Myocyte (in vitro differentiated cells): ENCODE data around the gene CHRDL1. TPM values are rescaled to one million over a fixed set of nuclear protein-coding genes. Genes with fewer than 3 reads are reported as not detected.

Experiments
- DNase-seq: peaks from one replicate; pipeline ENCODE4 v3.0.0-alpha.2; 2012; ENCODE audit warnings: low read depth
- total RNA-seq: library from RNA; depleted of rRNA; stranded (reverse); fragments of >200 nt; gene quantifications from 2 replicates; pipeline ENCODE4 v1.2.3, GENCODE V29; 2014

Gene CHRDL1
- total RNA-seq, 1 donor from 2014 or later: not detected

DNA sequence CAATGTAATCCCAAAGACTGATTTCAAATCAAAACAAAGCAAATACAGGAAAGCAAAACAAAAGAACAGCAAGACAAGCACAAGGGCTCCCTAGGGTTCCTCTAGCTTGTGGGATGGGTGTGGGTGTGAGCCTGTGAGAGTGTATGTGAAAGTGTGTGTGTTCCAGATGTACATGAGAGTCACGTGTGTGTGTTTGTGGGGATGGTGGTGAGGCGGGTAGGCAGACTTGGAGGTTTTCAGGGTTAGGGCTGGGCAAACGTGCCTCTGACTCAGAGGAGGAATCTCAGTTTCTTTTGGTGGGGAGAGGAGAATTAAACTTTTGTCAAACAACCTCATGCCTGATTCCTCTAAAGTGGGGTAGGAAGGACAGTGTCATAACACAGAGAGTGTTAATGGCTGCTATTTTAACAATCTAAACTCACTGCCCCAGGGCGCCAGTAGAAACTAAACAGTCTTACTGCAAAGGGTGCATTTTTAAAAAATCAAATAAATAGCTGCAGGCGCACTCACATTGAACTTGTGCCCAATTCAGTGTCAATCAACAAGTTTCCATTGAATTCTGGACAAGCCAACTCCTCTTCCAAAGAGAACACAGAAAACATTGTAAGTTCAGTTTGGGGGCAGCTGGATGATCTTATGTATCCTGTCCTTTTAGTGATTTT lies 51.8 kb downstream of the CHRDL1 start:
- DNase-seq: no peak

DNA sequence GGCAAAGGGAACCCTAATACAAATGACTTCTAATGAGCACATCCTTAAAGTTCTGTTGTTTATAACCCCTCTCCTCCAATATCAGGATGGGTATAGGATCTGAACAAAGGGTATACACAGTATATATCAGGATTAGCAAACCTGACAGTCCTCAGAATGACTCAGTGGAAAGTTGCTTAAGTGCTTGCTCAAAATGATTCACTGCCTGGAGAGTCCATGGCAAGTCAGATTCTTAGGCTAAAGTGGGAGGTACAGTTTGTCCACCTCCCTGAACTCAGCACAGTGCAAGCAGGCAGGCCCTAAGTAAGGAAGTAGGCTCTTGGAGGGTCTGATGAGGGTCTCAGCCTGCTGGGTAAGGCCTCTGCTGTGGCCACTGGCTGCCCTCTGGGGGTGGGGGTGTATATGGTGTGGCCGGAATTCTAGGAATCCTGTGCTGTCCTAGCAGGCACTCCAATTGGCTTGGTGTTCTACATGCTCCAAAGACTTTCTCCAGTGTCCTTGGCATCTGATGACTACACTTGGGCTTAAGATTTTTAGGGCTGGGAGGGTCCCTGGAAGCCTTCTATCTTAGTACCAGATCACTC lies 54.3 kb downstream of the CHRDL1 start:
- no peak for DNase-seq

DNA sequence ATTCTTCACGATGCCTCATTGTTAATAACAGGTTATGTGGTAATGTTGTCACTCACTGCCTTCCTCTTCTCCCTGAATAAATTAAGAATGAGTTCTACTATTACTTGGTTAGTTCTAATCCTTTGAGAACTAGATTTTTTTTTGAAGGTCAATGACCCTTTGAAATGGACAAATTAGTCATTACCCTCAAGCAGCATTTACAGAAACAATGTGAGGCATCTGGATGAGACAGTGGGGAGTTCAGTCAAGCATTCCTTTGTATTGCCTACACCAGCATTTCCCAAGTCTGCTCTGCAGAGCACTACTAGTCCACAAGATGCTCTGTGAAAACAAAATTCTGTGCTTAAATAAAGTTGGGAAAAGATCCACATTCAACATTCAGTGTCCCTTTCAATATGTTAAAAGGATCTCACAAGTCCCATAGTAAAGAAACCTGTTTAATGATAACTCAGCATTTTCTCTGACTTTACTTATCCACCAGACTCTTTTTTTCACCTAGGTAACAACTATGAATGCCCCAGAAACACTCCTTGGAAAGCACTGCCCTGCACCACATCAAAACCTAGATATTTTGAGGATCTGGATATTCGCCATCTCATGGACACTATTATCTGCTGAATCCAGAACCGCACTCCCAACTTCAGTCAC lies 60.6 kb downstream of the CHRDL1 start:
- peak; percentile 0 for DNase-seq

DNA sequence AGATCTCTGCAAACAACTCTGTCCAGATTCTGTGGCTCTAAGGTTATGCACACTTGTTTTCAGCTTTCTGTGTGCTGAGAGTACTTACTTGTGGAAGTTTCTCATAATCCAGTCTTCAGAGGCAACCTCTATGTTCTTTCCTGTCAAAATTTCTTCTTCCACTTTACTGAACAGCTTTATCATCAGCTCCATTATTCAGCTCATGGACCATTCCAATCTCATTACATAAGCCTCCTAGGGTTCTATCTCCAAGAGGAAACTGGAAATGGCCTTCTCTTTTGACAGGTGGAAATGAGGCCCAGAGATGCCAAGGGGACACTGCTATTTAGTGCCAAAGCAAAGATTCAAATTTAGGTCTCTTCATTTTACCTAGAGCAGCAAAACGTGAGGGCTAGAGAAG lies 61.3 kb downstream of the CHRDL1 start:
- no peak for DNase-seq

DNA sequence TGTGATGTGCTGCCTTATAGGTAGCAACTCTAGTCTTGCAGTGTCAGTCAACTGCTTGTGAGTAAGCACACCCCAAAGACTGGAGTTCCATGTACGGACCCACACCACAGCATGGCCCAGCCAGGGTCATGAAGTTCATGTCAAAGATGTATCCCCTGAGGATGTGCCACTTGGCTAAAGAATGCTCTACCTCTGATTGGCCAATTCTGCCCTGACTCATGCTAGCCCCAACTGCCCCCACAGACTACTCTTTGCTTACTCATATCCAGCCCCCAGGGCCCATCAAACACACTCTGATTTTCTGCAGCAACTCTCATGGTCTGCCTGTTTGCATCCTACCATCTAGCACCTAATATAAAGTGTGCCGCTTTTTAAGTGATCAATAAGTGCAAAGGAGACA lies 62.5 kb downstream of the CHRDL1 start:
- DNase-seq: no peak

DNA sequence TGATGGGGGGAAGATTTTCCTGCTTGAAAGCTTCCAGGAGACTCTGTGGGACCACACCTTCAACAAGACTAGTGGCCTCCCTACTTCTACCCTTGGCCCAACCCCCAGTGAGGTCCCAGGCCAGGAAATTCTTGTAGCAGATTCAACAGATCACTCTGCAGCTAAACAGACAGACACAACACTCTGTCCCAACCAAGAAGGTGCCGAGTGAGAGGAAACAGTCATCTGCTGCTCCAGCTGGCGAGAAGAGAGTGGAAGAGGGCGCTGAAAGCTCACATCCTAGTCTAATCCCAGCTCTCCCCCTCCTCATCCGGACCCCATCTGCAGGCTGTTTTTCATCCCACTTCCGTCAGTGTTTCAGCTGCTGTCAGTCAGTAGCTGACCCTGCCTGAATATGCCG lies 63.4 kb downstream of the CHRDL1 start:
- no peak for DNase-seq

DNA sequence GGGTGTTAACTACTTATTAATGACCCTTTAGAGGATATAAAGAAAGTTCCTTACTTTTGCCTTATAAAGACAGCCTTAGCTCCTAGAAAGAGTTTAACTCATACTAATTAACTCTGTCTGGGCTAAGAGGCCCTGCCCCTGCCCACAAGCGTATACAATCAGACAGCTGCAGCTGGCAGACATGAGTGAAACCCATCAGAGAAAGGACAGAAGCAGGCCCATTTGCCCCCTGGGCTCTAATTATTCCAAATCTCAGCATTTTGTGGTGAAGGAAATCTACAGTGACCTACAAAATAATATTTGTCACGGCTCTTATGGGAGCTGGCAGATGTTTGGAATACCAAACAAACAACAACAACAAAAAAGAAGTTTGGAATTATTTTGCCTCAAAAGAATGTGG lies 71.8 kb downstream of the CHRDL1 start:
- DNase-seq: no peak

DNA sequence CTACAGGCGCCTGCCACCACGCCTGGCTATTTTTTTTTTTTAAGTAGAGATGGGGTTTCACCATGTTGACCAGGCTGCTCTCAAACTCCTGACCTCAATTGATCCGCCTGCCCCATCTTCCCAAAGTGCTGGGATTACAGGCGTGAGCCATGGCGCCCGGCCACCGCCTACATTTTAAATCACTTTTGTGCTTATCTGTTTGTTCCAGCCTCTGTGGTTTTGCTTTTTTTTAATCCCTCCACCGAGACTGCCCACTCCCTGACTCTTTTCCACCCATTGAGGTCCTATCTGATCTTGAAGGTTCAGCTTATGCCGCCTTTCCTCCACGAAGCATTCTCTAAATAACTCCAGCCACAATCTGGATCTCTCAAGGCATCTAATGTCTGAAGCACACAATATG lies 73.5 kb downstream of the CHRDL1 start:
- DNase-seq: no peak

DNA sequence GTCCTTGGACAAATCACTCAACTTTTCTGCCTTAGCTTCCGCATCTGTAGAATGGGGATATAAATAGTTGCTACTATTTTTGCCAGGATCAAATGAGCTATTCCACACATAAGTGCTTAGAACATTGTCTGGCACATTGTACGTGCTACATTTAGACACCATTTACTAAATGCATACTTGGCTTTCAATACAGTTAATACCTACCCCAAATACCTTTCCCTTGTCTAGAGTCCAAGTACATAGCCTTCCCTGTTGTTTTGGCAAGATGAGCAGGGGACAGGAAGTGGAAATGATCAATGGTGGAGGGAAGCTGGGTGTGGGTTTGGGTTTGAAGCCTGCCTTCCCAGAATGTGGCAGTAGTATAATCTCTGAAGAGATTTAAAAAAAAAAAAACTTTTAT lies 82.0 kb downstream of the CHRDL1 start:
- no peak for DNase-seq

DNA sequence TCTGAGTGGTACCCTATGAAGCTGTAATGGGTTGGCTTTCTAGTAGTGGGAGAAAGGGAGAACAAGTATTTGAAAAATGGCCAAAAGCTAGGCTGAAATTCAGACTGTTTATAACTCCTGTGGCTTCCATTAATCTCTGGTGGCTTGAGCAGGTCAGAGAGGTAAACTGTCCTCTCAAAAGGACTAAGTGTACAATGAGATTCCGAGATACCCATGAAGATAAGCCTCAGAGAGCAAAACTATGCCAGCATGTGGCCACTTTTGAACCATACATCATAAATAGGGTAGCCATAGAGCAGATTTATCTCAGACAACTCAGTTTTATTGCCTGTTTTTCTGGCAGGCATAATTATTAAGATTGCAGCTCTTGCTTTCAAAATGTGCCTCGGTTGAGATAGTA lies 89.2 kb downstream of the CHRDL1 start:
- DNase-seq: no peak

DNA sequence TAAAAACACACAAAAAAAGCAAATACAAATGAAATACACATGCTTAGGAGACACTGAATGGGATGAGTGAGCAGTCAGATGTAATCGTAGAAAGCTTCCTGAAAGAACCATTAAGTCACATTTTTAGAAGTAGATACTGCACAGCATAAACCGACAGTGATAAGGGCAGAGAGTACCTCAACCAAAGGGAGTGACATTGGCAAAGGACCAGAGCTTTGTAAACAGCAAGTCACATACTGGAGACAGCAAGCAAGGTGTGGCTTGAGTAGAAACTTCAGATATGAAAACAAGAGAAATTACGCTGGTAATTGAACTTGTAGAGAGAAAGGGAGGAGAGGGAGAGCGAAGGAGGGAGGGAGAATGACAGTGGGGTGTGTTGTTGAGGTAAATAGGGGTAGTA lies 92.0 kb downstream of the CHRDL1 start:
- no peak for DNase-seq

DNA sequence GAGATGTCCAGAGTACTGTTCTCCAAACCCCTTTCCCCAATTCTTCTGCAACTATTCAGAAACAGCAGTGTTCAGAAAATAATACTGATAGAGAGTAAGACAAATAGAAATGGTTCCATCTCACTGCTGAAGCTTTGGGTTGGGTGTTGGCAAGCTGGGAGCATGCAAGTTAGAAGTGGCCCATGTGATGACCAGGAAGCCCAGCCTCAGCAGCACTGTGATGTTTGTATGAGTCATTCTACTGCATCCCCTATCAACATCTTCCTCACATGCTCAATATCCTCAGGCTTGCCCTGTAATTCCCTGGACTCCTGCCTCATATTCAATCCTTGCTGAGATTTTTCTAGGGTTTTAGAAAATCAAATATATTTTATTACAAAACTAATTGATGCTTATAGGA lies 96.5 kb downstream of the CHRDL1 start:
- DNase-seq: no peak

DNA sequence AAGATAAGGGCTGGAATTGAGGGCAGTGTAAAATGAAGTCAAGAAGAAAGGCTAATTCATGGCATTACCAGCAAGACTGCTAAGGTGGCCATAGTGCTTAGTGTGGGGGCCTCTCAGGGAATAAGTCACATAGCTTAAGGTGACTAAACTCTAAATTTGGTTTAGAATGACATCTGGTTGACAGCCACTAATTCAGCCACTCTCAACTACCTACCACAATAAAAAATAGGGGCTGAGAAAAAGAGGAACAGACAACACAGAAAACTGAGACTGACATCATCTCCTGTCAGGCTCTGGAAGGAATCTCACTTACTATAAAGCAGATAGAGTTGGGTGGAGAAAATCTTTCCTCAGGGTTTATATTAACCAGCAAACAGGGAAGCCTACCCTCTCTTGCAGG lies 96.9 kb downstream of the CHRDL1 start:
- DNase-seq: no peak

DNA sequence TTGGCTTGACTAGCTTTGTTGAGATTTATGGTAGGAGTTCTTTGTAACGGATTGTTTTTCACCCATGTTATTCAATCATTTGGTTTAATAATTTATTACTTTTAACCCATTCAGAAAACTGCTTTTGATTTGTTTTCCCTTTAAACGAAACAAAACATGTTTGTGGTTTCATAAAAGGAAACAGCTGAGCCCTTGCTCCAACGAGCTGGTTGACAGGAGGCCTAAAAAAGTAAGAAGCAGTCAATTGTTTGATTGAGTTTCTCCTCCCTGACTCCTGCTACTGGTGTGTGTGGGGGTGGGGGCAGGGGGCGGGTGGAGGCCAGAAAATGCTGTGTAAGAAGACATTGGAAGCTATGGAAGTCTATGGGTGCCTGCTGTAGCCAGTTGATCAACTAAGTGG lies 102.8 kb downstream of the CHRDL1 start:
- DNase-seq: no peak

DNA sequence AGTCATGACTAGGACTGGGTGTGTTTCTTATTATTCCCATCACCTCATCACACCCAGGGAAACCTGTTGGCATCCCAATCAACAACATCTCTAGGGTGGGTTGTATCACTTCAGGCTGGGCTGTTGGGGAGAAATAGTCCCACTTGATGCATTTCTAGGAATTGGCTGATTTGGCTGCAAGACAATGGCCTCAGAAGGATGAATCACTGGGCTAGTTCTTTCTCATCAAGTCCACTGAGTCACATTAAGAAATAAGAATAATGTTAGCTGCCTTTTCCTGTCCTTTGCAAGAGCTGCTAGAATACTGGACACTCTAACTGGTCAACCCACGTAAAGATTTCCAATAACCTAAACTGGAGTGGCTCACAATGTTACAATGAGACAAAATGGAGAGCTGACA lies 104.2 kb downstream of the CHRDL1 start:
- no peak for DNase-seq

DNA sequence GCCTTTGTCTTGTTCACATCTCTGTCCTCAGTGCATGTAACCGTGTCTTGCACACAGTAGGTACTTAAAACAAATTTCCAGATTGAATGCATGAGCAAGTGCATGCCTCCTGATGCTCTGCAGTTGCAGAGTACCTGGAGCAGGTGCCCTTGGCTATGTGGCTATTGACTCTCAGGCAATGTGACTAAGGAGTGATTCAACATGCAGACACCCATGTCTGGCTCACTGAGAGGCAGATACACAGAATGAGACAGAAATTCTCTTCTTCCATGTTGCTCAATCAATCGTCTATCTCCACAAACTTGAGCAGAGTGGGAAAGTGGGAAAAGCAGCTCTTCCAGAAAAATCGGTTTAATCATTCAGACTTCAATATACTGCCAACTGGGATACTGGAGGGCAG lies 111.0 kb downstream of the CHRDL1 start:
- DNase-seq: no peak

DNA sequence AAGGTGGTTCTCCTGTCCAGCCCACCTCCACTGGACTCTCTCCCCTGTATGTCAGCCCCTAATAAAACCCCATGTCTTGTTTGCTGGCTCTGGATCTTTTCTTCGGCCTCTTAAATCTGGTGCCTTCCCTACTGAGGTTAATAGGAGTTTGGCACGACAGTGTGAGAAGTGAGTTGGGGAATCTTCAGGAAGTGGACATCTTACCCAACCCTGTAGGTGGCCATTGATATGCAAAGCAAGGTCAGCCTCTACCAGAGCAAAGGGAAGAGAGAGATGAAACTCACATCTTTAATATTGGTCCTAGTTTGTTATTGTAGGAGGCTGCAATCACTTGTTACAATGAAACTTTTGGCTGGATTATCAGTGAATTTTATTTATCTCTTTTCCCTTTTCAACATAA lies 111.7 kb downstream of the CHRDL1 start:
- DNase-seq: no peak

DNA sequence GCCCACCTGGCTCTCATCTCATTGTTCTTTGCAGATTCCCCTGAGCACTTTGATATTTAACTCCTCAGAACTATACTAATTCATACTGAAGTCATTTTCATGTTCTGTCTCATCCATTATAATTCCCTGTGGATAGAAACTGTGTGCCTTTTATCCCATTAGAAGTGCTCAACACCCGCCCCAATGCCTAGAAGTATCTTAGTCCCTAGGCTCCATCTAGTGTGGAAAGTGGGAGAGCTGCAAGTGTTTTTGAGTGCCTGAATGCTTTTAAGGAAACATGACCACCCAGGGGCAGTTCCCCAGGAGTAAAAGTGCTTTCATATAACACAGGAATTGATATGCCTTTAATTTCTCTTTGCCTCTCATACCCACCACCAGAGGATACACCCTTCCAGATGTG lies 117.0 kb downstream of the CHRDL1 start:
- DNase-seq: no peak

DNA sequence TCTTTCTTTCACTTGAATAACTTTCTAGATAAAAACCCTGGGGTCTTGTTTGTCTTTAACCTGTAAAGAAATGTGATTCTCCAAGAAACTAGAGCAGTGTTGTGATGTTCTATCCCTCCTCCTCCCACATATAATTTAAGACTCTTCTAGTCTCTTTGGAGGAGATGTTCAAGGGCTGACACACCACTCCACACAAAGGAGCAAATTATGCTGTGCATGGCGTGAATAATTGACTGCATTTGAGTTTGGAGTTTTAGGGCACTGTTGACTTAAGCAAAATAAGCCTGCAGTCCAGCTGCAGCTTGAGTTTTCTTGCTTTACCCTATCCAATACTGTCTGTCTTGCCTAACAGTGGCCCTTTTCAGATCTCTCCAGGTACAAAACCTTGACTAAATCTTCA lies 119.7 kb downstream of the CHRDL1 start:
- no peak for DNase-seq

DNA sequence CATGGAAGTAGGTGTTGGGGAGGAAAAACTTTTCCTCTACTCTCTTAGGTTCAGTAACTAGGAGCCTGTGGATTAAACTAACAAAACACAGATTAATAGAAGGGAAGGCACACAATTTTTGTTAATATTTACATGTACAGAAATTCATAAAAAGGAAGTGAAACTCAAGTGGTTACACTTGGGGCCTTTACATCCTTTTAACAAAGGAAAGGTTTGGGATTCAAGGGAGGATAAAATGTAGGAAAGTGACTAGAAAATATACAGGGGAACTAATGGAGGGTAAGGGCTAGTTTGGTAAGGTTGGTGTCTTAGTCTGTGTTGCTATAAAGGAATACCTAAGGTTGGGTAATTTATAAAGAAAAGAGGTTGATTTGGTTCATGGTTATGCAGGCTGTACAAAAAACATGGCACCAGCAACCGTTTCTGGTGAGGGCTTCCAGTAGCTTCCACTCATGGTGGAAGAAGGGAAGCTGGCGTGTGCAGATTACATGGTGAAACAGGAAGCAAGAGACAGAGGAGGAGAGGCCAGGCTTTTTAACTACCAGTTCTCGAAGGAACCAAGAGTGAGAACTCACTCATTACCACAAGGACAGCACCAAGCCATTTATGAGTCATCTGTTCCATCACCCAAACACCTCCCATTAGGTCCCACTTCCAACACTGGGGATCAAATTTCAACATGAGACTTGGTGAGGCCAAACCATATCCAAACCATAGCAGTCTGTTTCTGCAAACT lies 124.4 kb downstream of the CHRDL1 start:
- DNase-seq: peak; percentile 0

DNA sequence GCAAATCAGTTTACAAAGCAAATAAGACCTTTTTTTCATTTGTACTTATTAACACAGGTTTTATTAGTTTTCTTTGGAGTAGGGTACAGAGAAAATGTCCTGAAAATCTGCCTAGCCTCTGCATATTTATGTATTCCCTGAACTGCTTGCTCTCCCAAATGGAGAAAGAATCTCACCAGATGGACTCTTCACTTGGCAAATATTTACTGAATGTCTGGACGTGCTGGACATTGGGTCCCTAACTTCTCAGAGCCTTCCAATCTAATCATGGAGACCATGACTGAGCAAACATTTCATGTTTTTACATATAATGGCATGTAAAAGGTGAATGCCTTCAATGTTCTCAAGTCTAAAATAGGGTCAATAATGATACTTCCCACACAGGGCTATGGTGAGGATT lies 126.0 kb downstream of the CHRDL1 start:
- DNase-seq: no peak

DNA sequence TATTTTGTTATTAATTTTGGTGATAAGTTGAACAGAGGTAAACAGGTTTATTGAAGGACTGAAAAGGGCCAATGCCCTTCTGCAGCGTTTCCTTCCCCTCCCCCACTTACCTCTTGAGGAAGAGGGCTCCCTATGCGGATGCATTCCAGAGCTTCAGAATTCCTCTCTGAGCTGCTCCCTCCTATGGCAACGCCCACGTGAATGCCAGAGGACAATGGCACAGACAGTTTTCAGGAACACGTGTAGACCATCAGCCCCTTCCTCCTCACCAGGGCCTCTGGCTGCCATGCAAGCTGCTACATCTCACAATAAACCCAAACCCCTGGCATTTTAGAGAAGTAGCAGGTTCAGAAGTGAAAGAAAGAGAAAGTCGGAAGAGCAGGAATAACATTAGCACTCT lies 127.9 kb downstream of the CHRDL1 start:
- DNase-seq: no peak
